Measurements from ENCODE around the gene SLC52A1.

- TF ChIP-seq POLR2A (IDR thresholded peaks at IDR 0.05) (no peak), EP300 (IDR thresholded peaks at IDR 0.05; ENCODE audit: low read depth) (no peak)
These were observed 47.3 kb downstream of the SLC52A1 start for GRCh38 chr17:4987767-4988567.

Measured in transverse colon (tissue), 1 donor.